GM19467 (cell line): ENCODE results near the gene UBAP1L.
"Not testable (repeated sequence)": the region's sequence is repeated elsewhere in the genome, so short reads cannot be mapped to it uniquely, and the experiment has no call there.

Source experiments
- ATAC-seq: cut with Tn5 transposase; IDR thresholded peaks from one replicate; pipeline ENCODE4 v1.9.1; 2021; ENCODE audit warnings: mild to moderate bottlenecking, moderate library complexity; ENCODE audit not compliant: unreplicated experiment

The UBAP1L gene

DNA sequence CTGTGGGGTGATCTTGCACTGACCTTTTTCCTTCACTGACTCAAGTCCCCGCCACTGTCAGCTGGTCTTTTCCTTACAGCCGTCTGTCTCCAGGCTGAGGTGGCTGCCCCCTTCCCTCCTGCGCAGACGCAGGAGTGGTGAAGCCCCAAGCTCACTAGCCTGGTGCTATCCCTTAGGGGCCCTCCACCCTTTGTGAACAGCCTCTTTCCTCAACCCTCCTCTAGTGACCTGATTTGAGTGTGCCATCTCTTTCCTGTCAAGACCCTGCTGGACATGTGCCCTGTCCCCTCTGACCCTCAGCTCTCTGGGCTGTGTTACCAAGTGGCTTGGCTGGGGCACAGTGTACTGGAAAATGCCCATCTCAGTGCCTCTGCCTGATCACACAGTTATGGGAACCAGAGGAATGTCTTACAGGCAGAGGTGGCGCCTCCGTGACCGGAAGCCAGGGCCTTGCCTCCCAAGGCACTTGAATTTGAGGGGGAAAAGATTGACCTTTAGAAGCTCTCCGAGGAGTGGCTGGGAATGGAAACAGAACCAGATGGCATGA lies 29.7 kb downstream of the UBAP1L start:
- ATAC-seq: no peak

GRCh38 chr15:65084500-65085206 lies 30.3 kb downstream of the UBAP1L start:
- no peak for ATAC-seq

GRCh38 chr15:65083262-65083701 lies 31.7 kb downstream of the UBAP1L start:
- ATAC-seq: no peak

- no peak for ATAC-seq
Observed at GRCh38 chr15:65082303-65082953, 32.6 kb downstream of the UBAP1L start.

DNA sequence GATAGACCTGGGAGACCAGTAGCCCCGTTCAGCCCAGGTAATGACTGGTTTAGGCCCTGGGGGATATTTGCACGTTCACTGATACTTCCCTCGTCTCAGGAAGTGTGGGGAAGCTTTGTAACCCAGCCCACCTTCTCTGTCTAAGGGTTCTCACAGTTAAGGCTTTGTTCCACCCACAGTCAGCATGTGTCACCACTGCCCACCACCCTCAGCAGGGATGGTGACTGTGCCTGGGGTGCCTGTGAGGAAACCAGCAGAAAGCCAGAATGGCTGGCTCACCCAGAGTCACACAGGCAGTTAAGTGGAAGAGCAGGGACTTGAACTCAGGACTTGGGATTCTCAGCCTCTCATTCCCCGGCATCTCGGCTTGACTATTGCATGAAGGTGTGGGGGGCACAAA lies 33.2 kb downstream of the UBAP1L start:
- ATAC-seq: no peak

- ATAC-seq: no peak
Observed at GRCh38 chr15:65081270-65081669, 33.7 kb downstream of the UBAP1L start.

DNA sequence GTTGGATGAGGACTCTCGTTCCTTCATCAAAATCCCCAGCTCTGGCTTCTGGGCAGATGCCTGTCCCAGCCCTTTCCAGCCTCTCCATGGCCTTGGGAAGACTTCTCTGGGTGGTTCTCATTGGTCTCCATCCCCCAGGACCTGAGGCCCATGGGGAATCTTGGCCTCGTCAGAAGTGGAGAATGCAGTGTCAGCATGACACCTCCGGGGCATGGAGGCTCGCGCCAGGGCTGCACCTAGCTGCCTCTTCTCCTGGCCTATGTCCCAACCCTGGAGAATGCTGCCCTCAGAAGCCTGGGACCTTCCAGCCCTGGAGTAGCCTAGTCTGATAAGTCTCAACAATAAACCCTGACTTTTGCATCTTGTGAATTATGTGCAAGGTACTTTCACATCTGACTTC lies 35.4 kb downstream of the UBAP1L start:
- ATAC-seq: no peak

DNA sequence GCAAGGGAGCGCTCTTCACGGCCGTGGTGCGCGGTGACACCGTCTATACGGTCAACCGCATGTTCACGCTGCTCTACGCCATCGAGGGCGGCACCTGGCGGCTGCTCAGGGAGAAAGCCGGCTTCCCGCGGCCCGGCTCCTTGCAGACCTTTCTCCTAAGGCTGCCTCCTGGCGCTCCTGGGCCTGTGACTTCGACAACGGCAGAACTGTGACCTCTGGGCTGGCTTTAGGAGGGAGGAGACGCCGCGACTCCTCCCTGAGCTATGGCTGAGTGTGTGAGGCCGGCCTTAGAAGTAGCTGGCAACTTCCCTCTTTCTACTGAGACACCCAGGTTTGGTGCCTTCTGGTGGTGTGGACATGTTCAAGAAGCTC lies 37.0 kb downstream of the UBAP1L start:
- no peak for ATAC-seq

DNA sequence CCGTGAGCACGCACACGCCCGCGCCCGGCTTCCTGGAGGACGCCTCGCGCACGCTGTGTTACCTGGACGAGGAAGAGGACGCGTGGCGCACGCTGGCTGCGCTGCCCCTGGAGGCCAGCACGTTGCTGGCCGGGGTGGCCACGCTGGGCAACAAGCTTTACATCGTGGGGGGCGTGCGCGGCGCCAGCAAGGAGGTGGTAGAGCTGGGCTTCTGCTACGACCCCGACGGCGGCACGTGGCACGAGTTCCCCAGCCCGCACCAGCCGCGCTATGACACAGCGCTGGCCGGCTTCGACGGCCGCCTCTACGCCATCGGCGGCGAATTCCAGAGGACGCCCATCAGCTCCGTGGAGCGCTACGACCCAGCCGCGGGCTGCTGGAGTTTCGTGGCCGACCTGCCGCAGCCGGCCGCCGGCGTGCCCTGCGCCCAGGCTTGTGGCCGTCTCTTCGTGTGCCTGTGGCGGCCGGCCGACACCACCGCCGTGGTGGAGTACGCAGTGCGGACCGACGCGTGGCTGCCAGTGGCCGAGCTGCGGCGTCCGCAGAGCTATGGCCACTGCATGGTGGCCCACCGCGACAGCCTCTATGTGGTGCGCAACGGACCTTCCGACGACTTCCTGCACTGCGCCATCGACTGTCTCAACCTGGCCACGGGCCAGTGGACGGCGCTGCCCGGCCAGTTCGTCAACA lies 37.6 kb downstream of the UBAP1L start:
- no peak for ATAC-seq

GRCh38 chr15:65076486-65077290 lies 38.3 kb downstream of the UBAP1L start, which contains the start of gene KBTBD13:
TSS of gene KBTBD13 (plus strand) at chr15:65076746. CDS start at chr15:65076816, 70 bp downstream.
- no peak for ATAC-seq

DNA sequence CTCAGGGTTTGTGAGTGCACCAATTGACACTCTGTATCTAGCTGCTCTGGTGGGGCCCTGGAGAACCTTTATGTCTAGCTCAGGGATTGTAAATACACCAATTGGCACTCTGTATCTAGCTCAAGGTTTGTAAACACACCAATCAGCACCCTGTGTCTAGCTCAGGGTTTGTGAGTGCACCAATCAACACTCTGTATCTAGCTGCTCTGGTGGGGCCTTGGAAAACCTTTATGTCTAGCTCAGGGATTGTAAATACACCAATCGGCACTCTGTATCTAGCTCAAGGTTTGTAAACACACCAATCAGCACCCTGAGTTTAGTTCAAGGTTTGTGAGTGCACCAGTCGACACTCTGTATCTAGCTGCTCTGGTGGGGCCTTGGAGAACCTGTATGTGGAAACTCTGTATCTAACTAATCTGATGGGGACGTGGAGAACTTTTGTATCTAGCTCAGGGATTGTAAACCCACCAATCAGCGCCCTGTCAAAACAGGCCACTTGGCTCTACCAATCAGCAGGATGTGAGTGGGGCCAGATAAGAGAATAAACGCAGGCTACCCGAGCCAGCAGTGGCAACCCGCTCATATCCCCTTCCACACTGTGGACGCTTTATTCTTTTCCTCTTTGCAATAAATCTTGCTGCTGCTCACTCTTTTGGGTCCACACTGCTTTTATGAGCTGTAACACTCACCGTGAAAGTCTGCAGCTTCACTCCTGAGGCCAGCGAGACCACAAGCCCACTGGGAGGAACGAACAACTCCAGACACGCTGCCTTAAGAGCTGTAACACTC lies 39.2 kb downstream of the UBAP1L start:
- not testable (repeated sequence) for ATAC-seq

GRCh38 chr15:65074946-65075345 lies 40.1 kb downstream of the UBAP1L start:
- not testable (repeated sequence) for ATAC-seq

DNA sequence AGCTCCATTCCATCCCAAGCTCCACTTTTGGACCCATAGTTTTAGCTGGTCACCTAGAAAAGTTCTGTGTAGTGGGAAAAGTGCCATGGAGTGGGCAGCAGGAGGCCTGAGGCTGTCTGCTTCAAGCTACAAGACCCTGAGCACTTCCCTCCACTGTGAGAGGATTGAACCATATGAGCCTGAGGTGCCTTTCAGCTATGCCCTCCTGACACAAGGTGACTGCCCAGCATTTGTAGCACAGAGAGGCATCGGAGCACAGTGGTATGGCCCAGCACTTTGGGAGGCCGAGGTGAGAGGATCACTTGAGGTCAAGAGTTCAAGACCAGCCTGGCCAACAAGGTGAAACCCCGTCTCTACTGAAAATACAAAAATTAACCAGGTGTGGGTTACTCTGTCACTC lies 42.4 kb downstream of the UBAP1L start:
- ATAC-seq: no peak

DNA sequence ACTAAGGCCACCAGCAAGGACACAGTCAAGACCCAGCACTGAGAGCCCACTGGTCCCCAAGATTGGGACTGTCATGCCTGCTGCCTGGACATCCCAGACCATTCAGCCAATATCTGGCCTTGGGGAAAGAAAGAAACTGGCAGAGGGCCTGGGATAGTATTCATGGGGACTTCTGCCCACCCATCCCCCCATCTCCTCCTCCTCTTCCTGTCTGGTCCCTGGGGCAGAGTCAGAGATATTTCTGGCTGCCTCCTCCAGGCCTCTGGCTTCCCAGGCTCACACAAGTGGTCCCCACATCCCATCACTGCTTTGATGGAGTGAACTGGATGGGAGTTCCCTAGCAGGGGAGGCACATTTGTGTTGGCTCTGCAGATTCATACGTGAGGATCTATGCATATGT lies 43.0 kb downstream of the UBAP1L start:
- no peak for ATAC-seq

DNA sequence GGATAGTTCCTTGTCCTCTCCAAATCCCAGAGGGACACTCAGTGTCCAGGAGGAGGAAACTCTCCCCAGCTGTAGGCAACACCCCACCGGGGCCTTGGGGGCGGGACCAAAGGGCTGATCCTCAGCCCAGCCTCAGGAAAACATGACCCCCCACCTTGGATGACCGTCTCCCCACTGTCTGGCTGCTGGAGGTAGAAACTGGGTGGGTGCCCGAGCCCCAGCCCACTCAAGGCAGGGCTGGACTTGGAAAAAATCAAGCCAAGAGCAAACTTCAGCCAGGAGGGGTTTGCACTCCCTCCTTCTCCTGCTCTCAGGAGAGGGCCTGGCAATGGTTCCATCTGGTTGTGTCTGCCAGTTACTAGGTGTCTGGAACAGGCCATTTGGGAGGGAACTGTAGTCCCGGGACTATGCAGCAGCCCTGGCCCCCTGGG lies 43.6 kb downstream of the UBAP1L start:
- ATAC-seq: no peak

DNA sequence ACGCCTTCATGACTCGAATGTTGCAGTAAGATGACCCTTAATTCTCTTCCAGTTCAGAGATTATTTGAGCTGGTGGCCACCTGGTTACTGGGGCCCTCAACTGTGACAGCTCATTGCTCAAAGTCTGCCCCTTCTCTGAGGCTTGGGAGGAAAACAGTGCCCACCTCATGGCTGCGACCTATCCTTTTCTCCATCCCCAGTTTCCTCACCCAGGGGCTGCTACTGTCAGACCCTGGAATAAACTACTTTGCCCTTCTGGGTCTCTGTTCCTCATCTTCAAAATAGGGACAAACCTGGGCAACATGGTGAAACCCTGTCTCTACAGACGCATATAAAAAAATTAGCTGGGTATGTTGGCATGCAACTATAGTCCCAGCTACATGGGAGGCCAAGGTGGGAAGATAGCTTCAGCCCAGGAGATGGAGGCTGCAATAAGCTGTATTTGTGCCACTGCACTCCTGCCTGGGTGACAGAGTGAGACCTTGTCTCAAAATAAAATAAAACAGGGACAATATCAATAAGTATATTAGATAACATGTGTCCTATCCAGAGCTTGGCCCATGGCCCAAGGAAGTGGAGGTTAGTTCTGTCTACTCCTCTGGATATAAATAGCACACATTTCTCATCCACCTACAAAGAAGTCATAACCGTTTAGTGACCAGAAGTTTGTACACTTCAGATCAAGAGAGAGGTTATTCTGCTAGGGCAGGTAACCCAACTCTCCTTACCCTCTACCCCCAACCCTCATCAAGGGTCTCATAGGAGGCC lies 45.0 kb downstream of the UBAP1L start:
- no peak for ATAC-seq

- no peak for ATAC-seq
Observed at GRCh38 chr15:65069179-65069578, 45.8 kb downstream of the UBAP1L start.

DNA sequence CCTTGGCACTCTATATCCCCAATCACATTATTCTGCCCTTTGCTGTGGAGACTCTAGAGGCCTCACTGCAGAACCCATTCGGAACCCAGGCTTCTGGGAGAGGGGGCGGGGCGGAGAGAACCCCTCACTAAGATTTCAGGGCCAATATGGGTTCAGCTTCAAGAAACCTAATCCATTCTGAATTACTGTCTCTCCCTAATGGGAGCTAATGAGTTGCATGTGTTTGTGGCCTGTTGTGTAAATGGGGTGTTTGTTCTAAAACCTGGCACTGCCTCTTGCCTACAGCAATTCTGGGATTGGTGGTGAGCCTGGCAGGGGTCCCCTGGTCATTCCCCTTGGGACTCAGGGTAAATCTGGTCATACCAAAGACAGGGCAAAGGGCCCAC lies 46.6 kb downstream of the UBAP1L start:
- ATAC-seq: no peak

- ATAC-seq: no peak
Observed at GRCh38 chr15:65067645-65068402, 47.2 kb downstream of the UBAP1L start, which contains the start of gene RASL12. TSS of gene RASL12 (minus strand) at chr15:65067991. CDS start at chr15:65067835, 156 bp downstream.
